GM12878 (cell line): ENCODE measurements around the gene SLC25A40. TPM values are rescaled to one million over a fixed set of nuclear protein-coding genes. Genes with fewer than 3 reads are reported as not detected.

Experiments
- BHLHE40 ChIP-seq, 2 experiments: fragments of 450-650 bp in 1 of 2; IDR thresholded peaks; 2 replicates each; pipeline ENCODE4 v1.6.1; 2011 to 2017; ENCODE audit warnings: low read depth in 2 of 2, borderline replicate concordance in 1 of 2, improper control_type of control experiment in 1 of 2, low read length in 1 of 2, mild to moderate bottlenecking in 1 of 2
- CBFB ChIP-seq: IDR thresholded peaks from 2 replicates; pipeline ENCODE4 v1.6.1; 2016; ENCODE audit warnings: antibody characterized with exemption, low read depth
- CTCF ChIP-seq, 3 experiments: IDR thresholded peaks in 2 of 3; conservative IDR thresholded peaks in 1 of 3; 2 replicates each; pipeline ENCODE4 v1.5.1; 2011; ENCODE audit warnings: low read depth in 3 of 3, low read length in 3 of 3, mild to moderate bottlenecking in 3 of 3, control low read depth in 2 of 3, moderate library complexity in 2 of 3, inconsistent platforms in 1 of 3, mixed read lengths in 1 of 3; ENCODE audit not compliant: control insufficient read depth in 2 of 3, insufficient read depth in 1 of 3; ENCODE audit errors: extremely low read depth in 1 of 3
- FOXK2 ChIP-seq: fragments of 450-650 bp; IDR thresholded peaks from 2 replicates; pipeline ENCODE4 v1.6.1; 2017; ENCODE audit warnings: mild to moderate bottlenecking, moderate library complexity
- HDGF ChIP-seq: fragments of 450-650 bp; IDR thresholded peaks from 2 replicates; pipeline ENCODE4 v1.6.1; 2016; ENCODE audit warnings: antibody characterized with exemption
- IRF4 ChIP-seq: IDR thresholded peaks from 2 replicates; pipeline ENCODE4 v1.6.1; 2011; ENCODE audit warnings: low read depth, low read length
- JUND ChIP-seq: IDR thresholded peaks from 2 replicates; pipeline ENCODE4 v1.6.1; 2012; ENCODE audit warnings: low read depth, mild to moderate bottlenecking, low read length, improper control_type of control experiment, moderate library complexity
- MYC ChIP-seq: IDR thresholded peaks from 2 replicates; pipeline ENCODE4 v1.6.1; 2011; ENCODE audit warnings: mild to moderate bottlenecking, low read length, moderate library complexity, inconsistent platforms; ENCODE audit not compliant: insufficient read depth, insufficient replicate concordance, insufficient read length, severe bottlenecking
- NFIC ChIP-seq: IDR thresholded peaks from 2 replicates; pipeline ENCODE4 v1.6.1; 2012; ENCODE audit warnings: low read depth, mild to moderate bottlenecking, inconsistent platforms, low read length, moderate library complexity
- POLR2AphosphoS2 ChIP-seq: IDR thresholded peaks from 2 replicates; pipeline ENCODE4 v1.6.1; 2011; ENCODE audit warnings: low read depth, mild to moderate bottlenecking, low read length, improper control_type of control experiment, moderate library complexity
- RBBP5 ChIP-seq: fragments of 200-600 bp; sonication (generic); conservative IDR thresholded peaks from 2 replicates; pipeline ENCODE4 v1.6.1; 2016
- REST ChIP-seq: IDR thresholded peaks from 2 replicates; pipeline ENCODE4 v1.6.1; 2012; ENCODE audit warnings: mild to moderate bottlenecking, low read depth, low read length
- SIX5 ChIP-seq: IDR thresholded peaks from 2 replicates; pipeline ENCODE4 v1.6.1; 2011; ENCODE audit warnings: mild to moderate bottlenecking, low read depth, low read length, moderate library complexity; ENCODE audit not compliant: severe bottlenecking
- STAT3 ChIP-seq: IDR thresholded peaks from 2 replicates; pipeline ENCODE4 v1.6.1; 2011; ENCODE audit warnings: low read depth, low read length, improper control_type of control experiment
- SUPT20H ChIP-seq: IDR thresholded peaks from 2 replicates; pipeline ENCODE4 v1.6.1; 2011; ENCODE audit warnings: low read depth, mild to moderate bottlenecking, low read length, moderate library complexity, borderline replicate concordance; ENCODE audit not compliant: control insufficient read depth
- TBL1XR1 ChIP-seq: IDR thresholded peaks from 2 replicates; pipeline ENCODE4 v1.6.1; 2012; ENCODE audit warnings: low read depth, low read length, improper control_type of control experiment
- TCF12 ChIP-seq: IDR thresholded peaks from 2 replicates; pipeline ENCODE4 v1.6.1; 2011; ENCODE audit warnings: low read depth, mild to moderate bottlenecking, low read length
- TCF7 ChIP-seq: IDR thresholded peaks from 2 replicates; pipeline ENCODE4 v1.6.1; 2014; ENCODE audit warnings: antibody characterized with exemption, borderline replicate concordance
- YY1 ChIP-seq: IDR thresholded peaks from 2 replicates; pipeline ENCODE4 v1.6.1; 2011; ENCODE audit warnings: low read depth, mild to moderate bottlenecking, low read length
- ZBTB4 ChIP-seq: fragments of 450-650 bp; formaldehyde crosslinking; IDR thresholded peaks from 2 replicates; pipeline ENCODE4 v1.4.0; 2022; ENCODE audit warnings: mild to moderate bottlenecking, moderate library complexity
- ZZZ3 ChIP-seq: IDR thresholded peaks from 2 replicates; pipeline ENCODE4 v1.6.1; 2011; ENCODE audit warnings: low read depth; ENCODE audit not compliant: control insufficient read depth, insufficient read length
- polyA plus RNA-seq, 11 experiments: library from polyadenylated mRNA; depleted of rRNA in 4 of 11; unstranded in 6 of 11; stranded (reverse) in 5 of 11; fragments of >200 nt; fragmentation: Nextera tagmentation in 4 of 11; fragmentation: Illumina TruSeq in 1 of 11; extraction: Ambion mirVana in 4 of 11; extraction: Trizol in 1 of 11; gene quantifications; 1 replicate in 1 of 11; 2 replicates in 10 of 11; pipeline versions ENCODE4 v1.2.1 to v1.2.3, GENCODE V29; 2011 to 2016; ENCODE audit warnings: inconsistent platforms in 2 of 11, missing spikeins in 2 of 11, low read depth in 1 of 11
- total RNA-seq, 4 experiments: library from RNA; depleted of rRNA in 3 of 4; stranded (reverse); fragments of >200 nt in 3 of 4; fragmentation: Illumina TruSeq in 1 of 4; extraction: Trizol in 1 of 4; gene quantifications; 2 replicates each; pipeline versions ENCODE4 v1.2.1 to v1.2.3, GENCODE V29; 2013 to 2021

SLC25A40 gene
- total and polyA plus RNA-seq, 10 of the 15 experiments (the other 5 are each of a cell fraction or from before 2014, with no cell fraction given): 15.8 to 60.3 (median 22.2) TPM

GRCh38 chr7:87876040-87876868 lies at the start of gene SLC25A40, which contains the start of gene DBF4 (continued):
- TF ChIP-seq REST: no peak
- peak; percentile 16; the same call in 1 of the 2 replicates for TF ChIP-seq TCF12
- 0 out of 2 replicates have a peak, but pooled peaks have one; percentile 10 for TF ChIP-seq JUND
- TF ChIP-seq BHLHE40 (IDR thresholded peaks at IDR 0.05; ENCODE audit: borderline replicate concordance in 1 of 2, low read depth in 2 of 2, low read length in 1 of 2): peak; percentile 90 to 98
- no peak for TF ChIP-seq STAT3
- no peak for TF ChIP-seq FOXK2
- no peak for TF ChIP-seq CTCF (IDR thresholded peaks at IDR 0.05 in 2 of 3, conservative IDR thresholded peaks at IDR 0.05 in 1 of 3; ENCODE audit: control insufficient read depth in 2 of 3, extremely low read depth in 1 of 3, insufficient read depth in 1 of 3, low read depth in 3 of 3, low read length in 3 of 3)
- no peak for TF ChIP-seq NFIC
- no peak for TF ChIP-seq RBBP5
- peak; percentile 68; the same call in 1 of the 2 replicates for TF ChIP-seq POLR2AphosphoS2
- no peak for TF ChIP-seq SUPT20H
- no peak for TF ChIP-seq MYC
- TF ChIP-seq IRF4: no peak
- TF ChIP-seq YY1: peak; percentile 59; the same call in 1 of the 2 replicates
- no peak for TF ChIP-seq SIX5
- 0 out of 2 replicates have a peak, but pooled peaks have one; percentile 3 for TF ChIP-seq TBL1XR1
- TF ChIP-seq CBFB: peak; percentile 40; the same call in 1 of the 2 replicates
- no peak for TF ChIP-seq ZBTB4 (CRISPR knock-in tag)
- TF ChIP-seq ZZZ3: no peak
- no peak for TF ChIP-seq TCF7
- TF ChIP-seq HDGF: 0 out of 2 replicates have a peak, but pooled peaks have one; percentile 31
